ENCODE data around the gene AMPD3.

GRCh38 chr11:10462746-10463300 is 7.8 kb downstream of the AMPD3 start:
- TF ChIP-seq CTCF (IDR thresholded peaks at IDR 0.05) (no peak), EP300 (IDR thresholded peaks at IDR 0.05) (no peak)

All from ovary (tissue), 3 donors.